HG03280 (cell line): ENCODE results near the gene PDZD7.
A peak's percentile ranks its signal among the peaks of the same experiment; 100 is the strongest.
"Not testable (repeated sequence)": the region's sequence is repeated elsewhere in the genome, so short reads cannot be mapped to it uniquely, and the experiment has no call there.

Experiments used
- ATAC-seq: cut with Tn5 transposase; IDR thresholded peaks from one replicate; pipeline ENCODE4 v1.9.1; 2021; ENCODE audit warnings: mild to moderate bottlenecking, moderate library complexity; ENCODE audit not compliant: unreplicated experiment

Gene PDZD7

DNA sequence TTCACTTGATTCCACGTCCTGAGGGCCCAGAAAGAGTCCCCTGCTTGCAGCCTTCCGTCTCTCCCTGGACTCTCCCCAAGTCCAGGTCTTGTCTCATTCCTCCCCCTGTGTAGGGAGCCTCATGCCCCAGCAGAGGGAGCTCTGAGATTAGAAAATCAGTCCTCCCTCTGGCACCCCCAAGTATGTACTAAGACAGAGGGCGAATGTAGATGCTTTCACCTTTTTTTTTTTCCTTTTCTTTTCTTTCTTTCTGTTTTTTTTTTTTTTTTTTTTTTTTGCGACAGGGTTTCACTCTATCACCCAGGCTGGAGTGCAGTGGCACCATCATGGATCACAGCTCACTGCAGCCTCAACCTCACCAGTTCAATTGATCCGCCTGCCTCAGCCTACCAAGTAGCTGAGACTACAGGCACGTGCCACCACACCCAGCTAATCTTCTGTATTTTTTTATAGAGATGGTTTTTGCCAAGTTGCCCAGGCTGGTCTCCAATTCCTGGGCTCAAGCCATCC lies 10.4 kb upstream of the PDZD7 start:
- peak; percentile 56 for ATAC-seq

DNA sequence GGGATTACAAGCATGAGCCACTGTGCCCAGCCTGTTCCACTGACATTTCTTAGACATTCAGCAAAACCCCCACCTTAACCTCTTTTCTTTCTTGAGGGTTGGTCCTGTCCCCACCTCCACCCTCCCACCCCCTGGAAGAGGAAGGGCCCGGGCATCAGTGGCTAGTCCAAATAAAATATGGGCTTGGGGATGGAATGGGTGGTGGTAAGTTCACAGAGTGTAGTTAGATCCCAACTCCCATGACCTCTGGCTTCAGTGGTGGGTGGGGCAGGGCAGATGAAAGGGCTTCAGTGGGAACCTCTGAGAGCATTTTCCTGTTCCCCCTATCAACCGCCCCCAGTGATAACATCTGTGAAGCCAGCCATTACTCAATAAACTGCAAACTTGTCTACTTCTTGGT lies 9.9 kb upstream of the PDZD7 start:
- no peak for ATAC-seq

DNA sequence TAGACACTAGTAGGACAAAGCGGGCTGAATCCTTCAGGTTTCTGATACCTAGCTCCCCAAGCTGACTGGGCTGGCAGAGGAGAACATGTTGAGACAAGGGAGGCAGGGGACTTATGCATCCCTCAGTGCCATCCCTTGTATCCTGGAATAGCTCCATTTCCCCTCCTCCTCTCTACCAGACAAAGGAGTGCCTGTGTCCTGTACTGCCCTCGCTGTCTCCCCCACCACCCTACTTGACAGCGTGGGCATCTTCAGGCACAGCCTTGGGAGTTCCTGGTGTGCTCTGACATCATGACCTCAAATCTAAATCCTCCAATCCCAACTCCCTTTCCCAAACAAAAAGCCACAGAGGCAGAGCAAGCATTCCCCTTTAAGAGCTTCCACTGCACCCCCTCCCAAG lies 9.1 kb upstream of the PDZD7 start:
- ATAC-seq, result no peak

DNA sequence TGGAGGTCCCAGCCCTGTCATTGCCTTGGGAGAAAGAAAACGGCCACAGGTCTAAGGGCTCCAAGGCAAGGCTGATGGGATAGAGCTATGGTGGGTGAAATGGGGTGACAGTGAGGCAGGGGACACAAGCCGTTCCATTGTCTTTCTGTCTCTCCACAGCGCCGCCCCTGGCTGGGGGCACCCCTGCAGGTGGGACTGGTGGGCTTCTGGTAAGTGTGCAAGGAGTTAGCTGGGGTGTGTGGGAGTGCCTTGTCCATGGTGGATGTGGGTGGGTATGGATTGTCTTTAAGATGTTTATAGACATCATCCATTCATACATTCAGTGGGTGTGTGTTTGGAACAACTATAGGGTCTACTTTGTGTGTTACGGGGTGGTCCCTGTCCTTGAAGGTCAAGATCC lies 7.6 kb upstream of the PDZD7 start:
- no peak for ATAC-seq

DNA sequence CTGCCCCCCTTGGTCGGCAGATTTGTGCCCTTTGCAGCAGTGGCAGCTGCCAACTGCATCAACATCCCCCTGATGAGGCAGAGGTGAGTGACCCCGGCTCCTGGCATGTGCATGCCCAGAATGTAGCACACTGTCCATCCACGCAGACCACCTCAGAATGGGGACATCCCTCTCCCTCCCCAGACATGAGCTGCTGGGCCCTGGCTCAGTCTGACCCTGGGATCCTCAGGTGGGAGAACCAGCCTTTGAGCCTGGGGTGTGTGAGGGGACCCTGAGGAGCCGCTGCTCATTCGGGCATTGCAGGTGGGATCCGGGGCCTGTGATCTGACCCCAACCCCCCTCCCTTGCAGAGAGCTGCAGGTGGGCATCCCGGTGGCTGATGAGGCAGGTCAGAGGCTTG lies 5.8 kb upstream of the PDZD7 start:
- no peak for ATAC-seq

DNA sequence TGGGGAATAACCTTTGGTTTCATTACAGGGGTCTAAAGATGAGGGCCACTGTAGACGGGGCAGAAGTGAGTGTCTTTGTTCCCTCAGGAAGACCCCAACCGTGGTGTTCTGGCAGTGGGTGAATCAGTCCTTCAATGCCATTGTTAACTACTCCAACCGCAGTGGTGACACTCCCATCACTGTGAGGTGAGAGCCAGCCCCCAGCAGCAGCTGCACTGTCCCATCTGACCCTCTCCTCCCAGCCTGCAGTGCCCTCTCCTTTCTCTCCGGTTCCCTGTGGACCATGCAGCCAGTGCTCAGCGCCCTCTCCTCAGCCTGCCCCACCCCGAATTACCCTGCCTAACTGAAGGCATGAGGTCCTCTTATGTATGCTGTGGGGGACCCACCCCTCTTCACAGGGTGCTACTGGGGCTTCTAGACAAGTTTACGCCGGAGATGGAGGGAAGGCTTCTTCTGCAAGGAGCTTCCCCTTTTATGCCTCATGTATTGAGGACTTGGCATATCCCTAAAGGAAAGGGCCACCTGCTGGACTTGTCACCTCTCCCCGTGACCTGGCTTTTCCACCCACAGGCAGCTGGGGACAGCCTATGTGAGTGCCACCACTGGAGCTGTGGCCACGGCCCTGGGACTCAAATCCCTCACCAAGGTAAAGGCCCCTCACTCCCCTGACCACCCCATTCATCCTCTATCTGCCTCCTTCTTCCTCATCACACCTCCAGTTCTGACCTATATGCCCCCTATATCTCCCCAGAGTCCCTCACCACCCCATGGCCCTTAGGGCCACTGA lies 5.2 kb upstream of the PDZD7 start:
- ATAC-seq, result no peak

DNA sequence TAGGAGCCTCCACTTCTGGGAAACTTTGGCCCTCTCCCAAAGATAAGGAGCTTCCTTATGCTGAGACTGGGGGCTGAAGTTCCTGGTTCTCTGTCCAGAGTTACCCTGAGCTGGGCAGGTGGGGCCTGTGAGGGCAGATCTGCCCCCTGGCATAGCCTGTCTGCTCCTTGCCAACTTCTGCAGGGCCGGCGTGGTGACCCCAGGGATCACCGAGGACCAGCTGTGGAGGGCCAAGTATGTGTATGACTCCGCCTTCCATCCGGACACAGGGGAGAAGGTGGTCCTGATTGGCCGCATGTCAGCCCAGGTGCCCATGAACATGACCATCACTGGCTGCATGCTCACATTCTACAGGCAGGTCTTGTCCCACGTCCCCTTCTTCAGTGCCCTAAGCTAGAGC lies 4.4 kb upstream of the PDZD7 start:
- ATAC-seq, result no peak

DNA sequence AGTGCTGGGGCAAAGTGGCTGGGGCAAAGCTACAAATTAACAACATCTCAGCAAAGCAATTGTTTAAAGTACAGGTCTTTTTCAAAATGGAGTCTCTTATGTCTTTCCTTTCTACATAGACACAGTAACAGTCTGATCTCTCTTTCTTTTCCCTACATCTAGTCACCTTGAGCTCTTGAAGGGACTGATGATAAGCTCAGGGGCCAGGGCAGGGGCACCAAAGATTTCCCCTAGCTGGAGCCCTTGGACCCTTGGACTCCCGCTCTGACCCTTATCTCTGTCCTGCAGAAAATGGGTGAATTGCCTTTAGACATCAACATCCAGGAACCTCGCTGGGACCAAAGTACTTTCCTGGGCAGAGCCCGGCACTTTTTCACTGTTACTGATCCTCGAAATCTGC lies 3.5 kb upstream of the PDZD7 start:
- not testable (repeated sequence) for ATAC-seq

DNA sequence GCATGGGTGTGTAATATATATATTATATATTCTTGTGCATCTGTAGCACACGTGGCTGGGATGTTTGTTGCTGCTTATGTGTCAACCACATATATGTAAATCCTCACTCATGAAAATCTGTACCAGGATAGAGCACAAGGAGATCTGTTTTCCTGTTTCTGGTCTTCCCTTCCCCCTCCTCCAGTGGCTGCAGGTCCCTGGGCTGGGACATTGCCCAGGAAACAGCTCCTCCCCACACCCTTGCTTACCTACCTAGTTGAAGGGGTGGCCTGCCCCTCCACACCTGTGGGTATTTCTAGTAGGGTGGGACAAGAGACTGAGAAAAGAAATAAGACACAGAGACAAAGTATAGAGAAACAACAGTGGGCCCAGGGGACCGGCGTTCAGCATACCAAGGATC lies 2.3 kb upstream of the PDZD7 start:
- ATAC-seq, result no peak

DNA sequence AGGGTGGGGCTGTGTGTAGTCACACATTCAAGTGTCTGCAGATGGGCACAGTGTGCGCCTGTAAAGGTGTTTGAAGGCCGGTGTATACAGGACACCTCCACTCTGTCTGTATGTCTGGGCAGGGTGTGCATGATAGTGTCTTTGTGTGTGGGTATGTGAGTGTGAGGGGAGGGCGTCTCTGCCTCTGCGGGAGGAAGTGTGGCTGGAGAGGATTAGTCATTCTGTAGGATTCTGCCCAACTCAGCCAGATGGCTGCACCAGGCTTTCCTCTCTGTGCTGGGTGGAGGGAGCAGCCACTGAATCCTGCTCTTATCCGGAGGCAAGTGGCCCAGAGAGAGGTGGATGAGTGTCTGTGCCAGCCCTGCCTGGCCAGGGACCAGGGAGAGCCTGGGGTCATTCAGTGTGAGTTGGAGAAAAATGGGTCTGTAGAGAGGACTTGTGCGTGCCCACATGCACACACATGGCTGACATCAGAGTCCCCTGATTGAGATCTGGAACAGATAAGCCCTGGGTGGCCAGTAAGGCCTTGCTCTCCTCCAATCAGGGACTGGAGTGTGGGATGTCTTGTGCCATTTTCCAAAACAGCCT lies 1.8 kb upstream of the PDZD7 start:
- ATAC-seq, result no peak

DNA sequence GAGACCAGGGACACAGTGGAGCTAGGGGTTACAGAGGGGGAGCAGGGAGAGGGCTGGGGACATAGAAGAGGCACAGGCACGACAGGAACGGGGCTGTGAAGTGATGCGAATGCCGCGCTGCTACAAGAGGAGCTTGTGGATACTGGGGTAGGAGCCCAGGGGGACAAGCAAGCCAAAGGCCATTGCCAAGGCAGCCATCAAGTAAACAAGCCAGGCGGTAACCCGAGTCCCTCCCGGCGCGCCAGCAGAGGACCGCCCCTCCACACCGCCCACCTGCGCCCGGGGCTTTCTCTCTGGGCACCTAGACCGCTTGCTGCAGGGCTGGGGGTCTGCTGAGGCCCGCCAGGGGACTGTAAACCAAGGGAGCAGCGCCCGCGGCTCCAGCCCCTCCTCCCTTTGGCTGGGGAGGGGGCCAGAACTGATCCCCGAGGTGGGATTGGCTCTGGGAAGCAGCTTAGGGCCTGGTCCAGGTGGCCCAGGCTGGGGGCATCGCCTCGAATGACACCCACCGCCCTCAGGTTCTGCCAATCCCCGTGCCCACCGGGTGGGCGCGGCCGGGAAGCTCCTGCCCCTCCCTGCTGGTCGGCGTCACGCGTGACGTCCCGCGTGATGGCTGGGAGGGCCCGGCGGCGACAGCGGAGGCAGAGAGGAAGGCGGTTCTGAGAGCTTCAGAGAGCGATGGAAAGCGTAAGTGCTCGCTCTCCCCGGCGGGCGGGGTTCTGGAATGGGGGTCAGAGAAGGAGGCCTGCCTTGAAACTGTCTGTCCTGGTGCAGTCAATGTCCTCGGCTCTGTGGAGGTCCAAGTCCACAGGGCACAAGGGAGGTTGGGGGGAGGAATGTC lies 1.1 kb upstream of the PDZD7 start:
- ATAC-seq, result no peak

DNA sequence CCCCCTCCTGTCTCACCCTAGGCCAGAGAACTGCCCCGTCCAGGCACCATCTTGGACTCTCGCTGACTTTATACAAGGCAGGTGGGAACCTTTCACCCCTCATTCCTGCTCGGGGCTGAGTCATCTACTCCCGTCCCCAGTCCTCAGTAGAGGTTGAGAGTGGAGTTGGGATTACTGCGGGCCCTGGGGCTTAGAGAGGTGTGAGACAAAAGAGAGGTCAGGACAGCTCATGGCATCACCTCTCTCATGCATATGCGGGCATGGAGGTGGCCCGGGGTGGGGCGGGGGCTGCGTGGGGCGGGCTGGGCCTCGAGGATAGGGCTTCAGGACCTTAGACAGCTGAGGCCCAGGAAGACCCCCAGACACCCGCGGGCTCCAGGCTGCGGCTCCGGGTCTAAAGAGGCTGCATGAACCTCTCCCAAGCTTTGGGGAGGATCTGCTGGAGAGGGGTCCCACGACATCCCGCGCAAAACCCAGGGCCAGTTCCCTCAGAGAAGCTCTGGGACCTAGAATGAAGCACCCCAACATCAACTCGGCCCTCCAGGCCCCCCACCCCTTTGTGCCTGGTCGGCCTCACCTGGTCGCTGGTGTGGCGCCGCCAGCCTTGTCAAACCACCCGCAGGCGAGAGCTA lies 317 bp downstream of the PDZD7 start:
- ATAC-seq, result no peak

DNA sequence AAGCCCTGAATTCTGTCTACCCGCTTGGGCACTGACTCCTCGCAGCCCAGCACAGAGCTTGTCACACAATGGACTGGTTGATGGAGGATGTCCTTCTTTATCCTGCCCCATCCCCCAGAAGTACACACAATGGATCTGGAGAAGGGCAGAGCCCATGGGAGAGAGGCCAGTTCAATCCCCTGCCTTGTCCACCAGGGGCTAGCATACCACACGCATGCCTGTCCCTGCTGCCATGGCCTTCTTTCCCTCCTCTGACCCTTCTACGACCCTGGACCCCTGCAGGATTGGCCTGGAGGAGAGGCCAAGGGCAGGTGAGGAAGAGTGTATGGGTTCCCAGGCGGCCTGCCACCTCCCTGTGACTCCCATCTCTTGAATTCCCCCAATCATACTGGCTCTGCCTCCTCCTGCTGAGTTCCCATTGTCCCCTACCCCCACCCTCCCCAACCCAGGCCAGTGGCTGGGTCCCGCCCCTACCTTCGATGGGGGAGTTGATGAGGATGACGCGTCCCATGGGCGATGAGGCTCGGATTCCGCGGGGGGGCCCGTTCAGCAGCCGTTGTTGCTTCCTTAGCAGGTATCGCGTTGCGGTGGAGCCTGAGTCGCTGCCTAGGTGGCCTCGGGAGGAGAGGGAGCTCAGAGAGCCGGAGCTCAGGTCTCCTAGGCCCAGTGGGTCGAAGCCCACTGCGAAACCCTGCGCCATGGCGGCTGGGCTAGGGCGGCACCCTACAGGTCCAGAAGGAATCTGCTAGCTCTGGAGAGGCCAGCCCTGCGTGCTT lies 1.2 kb downstream of the PDZD7 start:
- no peak for ATAC-seq

DNA sequence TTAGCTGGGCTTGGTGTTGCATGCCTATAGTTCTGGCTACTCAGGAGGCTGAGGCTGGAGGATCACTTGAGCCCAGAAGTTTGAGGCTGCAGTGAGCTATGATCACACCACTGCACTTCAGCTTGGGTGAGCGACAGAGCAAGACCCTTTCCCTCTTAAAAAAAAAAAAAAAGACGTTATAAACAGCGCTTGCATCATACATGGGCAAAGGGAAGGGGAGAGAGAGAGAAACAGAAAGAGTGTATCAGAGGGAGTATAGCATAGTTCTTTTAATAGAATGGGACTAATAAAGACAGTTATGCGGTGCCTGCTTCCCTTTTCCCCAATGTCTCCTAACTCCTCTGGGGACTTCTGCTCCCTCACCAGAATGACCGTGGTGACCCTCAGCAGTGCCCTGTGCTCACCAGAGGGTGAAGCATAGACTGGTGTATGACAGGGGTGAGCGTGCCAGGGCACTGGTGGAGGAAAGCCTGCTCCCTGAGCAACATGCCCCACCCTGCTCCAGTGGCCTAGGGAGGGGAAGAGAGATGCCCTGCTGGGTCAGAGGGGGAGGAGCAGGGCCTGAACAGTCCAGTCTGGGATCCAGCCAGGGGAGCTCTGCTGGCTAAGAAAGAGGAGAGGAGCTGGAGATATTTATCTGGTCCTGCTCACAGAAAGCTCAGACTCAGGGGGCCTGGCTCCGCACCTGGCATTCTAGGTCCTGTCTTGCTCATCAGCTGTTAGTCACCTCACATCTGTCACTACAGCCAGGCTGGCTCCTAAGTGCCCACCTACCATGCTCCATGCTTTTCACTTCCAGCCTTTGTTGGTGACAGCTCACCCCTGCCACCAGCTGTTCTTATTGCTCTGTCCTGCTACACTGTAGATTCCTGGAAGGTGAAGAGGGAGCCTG lies 2.2 kb downstream of the PDZD7 start:
- ATAC-seq, result no peak

DNA sequence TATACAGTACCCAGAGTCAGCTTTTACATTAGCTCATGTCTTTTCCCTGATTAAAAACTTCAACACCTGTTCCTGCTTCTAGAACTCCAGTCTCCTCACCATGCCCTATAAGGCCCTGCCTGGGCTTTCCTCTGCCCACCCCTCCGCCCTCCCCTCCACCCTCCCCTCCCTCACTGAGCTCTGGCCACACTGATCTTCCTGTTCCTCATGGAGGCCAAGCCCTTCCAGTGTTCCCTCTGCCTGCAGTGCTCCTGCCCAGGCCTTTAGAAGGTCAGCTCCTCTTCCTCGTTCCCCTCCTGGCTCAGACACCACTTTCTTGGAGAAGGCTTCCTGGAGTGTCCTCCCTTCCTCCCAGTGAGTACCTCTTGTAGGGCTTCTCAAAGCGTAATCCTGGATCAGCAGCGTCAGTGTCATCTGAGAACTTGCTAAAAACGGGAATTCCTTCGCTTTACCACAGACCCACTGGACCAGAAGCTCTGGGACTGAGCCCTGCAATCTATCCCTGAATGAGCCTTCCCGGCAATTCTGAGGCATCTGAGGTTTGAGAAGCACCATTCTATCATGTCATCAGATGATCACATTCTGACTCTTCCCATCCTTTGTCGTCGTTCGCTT lies 3.7 kb downstream of the PDZD7 start:
- ATAC-seq, result no peak

DNA sequence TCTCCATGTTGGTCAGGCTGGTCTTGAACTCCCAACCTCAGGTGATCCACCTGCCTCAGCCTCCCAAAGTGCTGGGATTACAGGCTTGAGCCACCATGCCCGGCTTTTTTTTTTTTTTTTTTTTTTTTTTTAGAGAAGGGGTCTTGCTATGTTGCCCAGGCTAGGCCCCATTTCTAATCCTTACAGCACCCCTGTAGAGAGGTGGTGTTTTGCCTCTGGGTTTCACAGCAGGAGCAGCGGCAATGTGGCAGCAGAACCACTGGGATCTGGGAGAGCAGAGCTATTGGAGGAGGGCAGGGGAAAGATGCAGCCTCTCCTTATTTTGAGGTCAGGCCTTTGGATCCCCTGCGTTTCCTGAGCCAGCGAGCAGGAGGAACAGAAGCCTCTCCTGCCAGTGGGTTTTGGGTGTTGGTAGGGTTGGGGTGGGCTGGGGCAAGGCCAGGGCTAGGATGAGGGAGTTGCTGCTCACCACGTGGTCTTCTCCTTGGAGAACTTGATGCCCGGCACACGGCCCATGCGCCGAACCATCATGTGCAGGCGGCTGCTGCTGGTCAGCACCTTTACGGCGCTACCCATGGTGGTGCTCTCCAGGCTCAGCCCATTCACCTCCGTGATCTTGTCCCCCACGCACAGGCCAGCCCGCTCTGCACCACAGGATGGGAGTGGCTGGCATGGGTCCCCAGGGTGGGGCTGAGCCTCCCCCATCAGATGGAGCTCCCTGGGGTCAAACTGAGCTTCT lies 7.8 kb downstream of the PDZD7 start:
- no peak for ATAC-seq

DNA sequence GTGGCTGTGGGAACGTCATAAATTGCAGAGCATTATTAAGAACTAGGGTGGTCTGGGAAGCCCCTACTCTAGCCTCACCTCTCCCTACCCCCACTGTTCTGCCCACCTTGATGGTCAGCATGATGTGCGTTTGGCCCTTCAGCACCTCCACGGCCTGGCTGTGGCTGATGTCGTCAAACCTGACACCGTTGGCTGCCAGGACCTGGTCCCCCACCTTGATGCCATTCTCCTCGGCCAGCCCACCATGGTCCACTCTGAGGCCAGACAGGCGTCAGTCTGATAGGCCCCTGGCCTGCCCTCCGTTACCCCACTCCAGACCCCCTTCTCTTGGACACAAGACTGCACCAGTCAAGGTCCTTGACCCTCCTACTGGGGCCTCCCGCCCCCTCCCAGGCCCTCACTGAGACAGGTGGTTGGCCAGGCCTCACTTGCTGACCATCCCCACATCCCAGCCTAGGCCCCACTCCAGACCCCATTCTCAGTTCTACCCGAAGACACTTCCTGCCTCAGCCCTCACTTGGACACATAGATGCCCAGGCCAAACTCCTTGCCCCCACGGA lies 9.2 kb downstream of the PDZD7 start:
- no peak for ATAC-seq

DNA sequence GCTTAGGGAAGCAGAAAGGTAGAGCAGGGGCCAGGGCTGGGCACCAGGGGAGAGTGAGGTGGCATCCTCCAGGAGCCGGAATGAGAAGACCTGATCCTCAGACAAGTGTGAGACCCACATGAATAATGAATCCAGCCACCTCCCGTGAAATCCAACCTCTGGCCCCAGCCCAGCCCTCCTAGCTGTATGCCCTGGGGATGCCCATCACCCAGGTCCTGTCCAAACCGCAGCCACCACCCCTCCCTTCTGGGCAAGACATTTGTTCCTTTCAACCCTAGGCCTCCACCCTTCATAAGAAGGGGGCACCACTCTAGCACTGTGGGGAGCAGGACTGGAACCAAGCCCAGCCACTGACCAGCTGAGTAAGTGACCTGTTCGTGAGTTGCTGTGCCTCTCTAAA lies 9.7 kb downstream of the PDZD7 start:
- ATAC-seq, result no peak
